A673 (cell line): ENCODE results near the gene CHADL. TPM values are rescaled to one million over a fixed set of nuclear protein-coding genes. Genes with fewer than 3 reads are reported as not detected.

ENCODE experiments used
- BruUV-seq: library from RNA; stranded (reverse); fragments of 400-500 nt; replicated peaks from 2 replicates; lab custom pipeline; 2021; lab: Mats Ljungman, UMichigan
- CTCF ChIA-PET: fragments of 300-600 bp; sonication (Branson Sonifier 250); formaldehyde crosslinking; loops from one replicate; lab custom pipeline; 2022; ENCODE audit warnings: antibody characterized with exemption; lab: Charles Lee
- POLR2A ChIA-PET: fragments of 300-600 bp; sonication (Branson Sonifier 250); formaldehyde crosslinking; loops from one replicate; lab custom pipeline; 2022; ENCODE audit warnings: antibody characterized with exemption; ENCODE audit not compliant: low non-redundant PET; lab: Charles Lee
- DNase-seq: peaks from one replicate; pipeline ENCODE4 v3.0.0-alpha.2; 2015; ENCODE audit warnings: low spot score
- H3K27ac ChIP-seq: fragments of 200-600 bp; sonication (generic); 2 replicates; pipeline ENCODE4 v1.5.1; 2016; ENCODE audit warnings: mixed run types, low read depth, mild to moderate bottlenecking, mixed read lengths, antibody characterized with exemption, low read length; ENCODE audit not compliant: poor library complexity, severe bottlenecking
- H3K27me3 ChIP-seq: fragments of 200-600 bp; sonication (generic); replicated peaks from 2 replicates; pipeline ENCODE4 v1.6.1; 2017; ENCODE audit warnings: mixed run types, low read depth, mild to moderate bottlenecking, mixed read lengths, antibody characterized with exemption, low read length; ENCODE audit not compliant: insufficient read depth, poor library complexity
- H3K36me3 ChIP-seq: fragments of 200-600 bp; sonication (generic); 2 replicates; pipeline ENCODE4 v1.6.1; 2016; ENCODE audit warnings: mixed run types, mild to moderate bottlenecking, mixed read lengths, antibody characterized with exemption, low read length; ENCODE audit not compliant: insufficient read depth, poor library complexity, severe bottlenecking
- H3K4me1 ChIP-seq: fragments of 200-600 bp; sonication (generic); 2 replicates; pipeline ENCODE4 v1.6.1; 2017; ENCODE audit warnings: mixed run types, mild to moderate bottlenecking, mixed read lengths, antibody characterized with exemption, low read length; ENCODE audit not compliant: insufficient read depth, poor library complexity, severe bottlenecking
- H3K4me3 ChIP-seq: fragments of 200-600 bp; sonication (generic); 2 replicates; pipeline ENCODE4 v1.5.1; 2016; ENCODE audit warnings: low read depth, mixed run types, mild to moderate bottlenecking, mixed read lengths, low read length; ENCODE audit not compliant: poor library complexity, severe bottlenecking
- H3K9me3 ChIP-seq: fragments of 200-600 bp; sonication (generic); 2 replicates; pipeline ENCODE4 v1.6.1; 2016; ENCODE audit warnings: mixed run types, low read depth, mild to moderate bottlenecking, mixed read lengths, antibody characterized with exemption, low read length; ENCODE audit not compliant: poor library complexity, severe bottlenecking
- EZH2 ChIP-seq: fragments of 200-600 bp; sonication (generic); IDR thresholded peaks from 2 replicates; pipeline ENCODE4 v1.6.1; 2017; ENCODE audit warnings: borderline replicate concordance, low read depth, mild to moderate bottlenecking, mixed read lengths, antibody characterized with exemption, low read length; ENCODE audit not compliant: poor library complexity, severe bottlenecking
- intact Hi-C: fragments of 100-400 bp; cut with micrococcal nuclease; formaldehyde crosslinking; loops from one replicate; pipeline ENCODE4 v1.10.0; 2022; ENCODE audit not compliant: unreplicated experiment
- total RNA-seq: library from RNA; stranded (reverse); gene quantifications from 2 replicates; pipeline ENCODE4 v1.2.3, GENCODE V29; 2021
- TF ChIP-seq, protein P1 (sequence below): fragments of 300-800, 200-600 bp; sonication (generic); conservative IDR thresholded peaks from 2 replicates; pipeline ENCODE4 v1.5.1; 2017; ENCODE audit warnings: low read depth, mild to moderate bottlenecking, antibody characterized with exemption, low read length, moderate library complexity, mixed read lengths

Gene CHADL
- total RNA-seq, 1 experiment from 2014 or later, result not detected

DNA sequence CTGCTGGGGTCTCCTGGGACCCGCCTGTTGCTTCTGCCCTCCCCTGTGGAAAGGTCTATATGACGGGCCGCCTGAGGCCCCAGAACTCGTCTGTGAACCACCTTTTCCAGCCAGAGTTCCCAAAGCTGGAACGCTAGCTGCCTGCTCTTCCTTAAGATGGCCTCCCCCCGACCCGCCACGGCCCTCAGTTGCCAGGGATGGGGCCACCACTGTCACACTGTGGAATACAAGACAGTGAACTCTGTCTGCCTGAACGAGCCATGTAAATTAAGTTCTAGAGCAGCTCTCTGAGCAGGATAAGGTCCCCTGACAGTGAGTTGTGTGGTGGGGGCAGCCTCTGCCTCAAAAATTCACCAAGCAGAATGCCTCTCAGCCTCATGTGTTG, 10.3 kb downstream of the CHADL start:
- Histone ChIP-seq H3K27ac (no peak overlapping the region), H3K36me3 (peaks cover 21% of the 10 kb centered on the region), H3K4me1 (no peaks in the 10 kb centered on the region), H3K4me3 (no peak overlapping the region), H3K9me3 (no peaks in the 10 kb centered on the region), H3K27me3 (no peaks in the 10 kb centered on the region)
- ChIA-PET CTCF (interaction anchor here (0.8 kb wide), 1 partner anchor 12 kb away, joined by 3 read pairs; no protein-coding TSS in a partner anchor), POLR2A (interaction anchor here (0.6 kb wide), 1 partner anchor 13 kb away, joined by 8 read pairs; no protein-coding TSS in a partner anchor)
- DNase-seq, result no peak
- intact Hi-C loops, result no loop called here
- TF ChIP-seq EZH2, result no peak
- TF ChIP-seq, protein P1, sequence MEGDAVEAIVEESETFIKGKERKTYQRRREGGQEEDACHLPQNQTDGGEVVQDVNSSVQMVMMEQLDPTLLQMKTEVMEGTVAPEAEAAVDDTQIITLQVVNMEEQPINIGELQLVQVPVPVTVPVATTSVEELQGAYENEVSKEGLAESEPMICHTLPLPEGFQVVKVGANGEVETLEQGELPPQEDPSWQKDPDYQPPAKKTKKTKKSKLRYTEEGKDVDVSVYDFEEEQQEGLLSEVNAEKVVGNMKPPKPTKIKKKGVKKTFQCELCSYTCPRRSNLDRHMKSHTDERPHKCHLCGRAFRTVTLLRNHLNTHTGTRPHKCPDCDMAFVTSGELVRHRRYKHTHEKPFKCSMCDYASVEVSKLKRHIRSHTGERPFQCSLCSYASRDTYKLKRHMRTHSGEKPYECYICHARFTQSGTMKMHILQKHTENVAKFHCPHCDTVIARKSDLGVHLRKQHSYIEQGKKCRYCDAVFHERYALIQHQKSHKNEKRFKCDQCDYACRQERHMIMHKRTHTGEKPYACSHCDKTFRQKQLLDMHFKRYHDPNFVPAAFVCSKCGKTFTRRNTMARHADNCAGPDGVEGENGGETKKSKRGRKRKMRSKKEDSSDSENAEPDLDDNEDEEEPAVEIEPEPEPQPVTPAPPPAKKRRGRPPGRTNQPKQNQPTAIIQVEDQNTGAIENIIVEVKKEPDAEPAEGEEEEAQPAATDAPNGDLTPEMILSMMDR, result no peak
- no TSS peak for BruUV-seq

DNA sequence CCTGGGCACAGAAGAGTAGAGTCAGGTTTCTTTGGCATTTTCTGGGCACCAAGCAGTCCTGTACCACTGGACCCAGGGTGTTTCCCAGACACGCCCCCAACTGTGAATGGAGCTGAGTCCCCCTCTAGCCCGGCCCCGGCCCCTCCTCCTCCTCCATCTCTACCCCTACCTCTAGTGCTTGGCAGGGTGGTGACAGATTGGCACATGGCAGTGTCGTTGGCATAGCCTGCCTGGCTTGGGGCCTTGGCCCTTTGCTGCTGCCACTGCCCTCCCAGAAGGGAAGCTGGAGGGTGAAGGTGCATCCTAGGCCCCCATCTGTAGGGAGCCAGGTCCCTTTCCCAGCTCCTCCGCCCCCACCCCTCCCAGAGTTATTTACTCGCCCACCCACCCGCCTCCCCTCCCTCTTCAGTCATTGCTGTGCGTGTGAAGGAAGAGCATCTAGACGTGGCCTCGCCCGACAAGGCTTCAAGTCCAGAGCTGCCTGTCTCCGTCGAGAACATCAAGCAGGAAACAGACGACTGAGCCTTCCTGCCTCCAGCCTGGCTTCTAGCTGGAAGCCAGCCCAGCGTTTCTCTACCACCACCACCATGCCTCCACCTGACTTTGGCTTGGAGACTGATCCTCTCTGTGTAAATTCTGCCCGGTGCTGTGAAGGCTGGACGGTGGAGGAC, 10.9 kb downstream of the CHADL start:
- CTCF ChIA-PET, result interaction anchor here (0.6 kb wide), 1 partner anchor 204 kb away, joined by 3 read pairs; no protein-coding TSS in a partner anchor
- Histone ChIP-seq H3K27ac (no peak overlapping the region), H3K4me1 (no peaks in the 10 kb centered on the region), H3K9me3 (no peaks in the 10 kb centered on the region), H3K27me3 (no peaks in the 10 kb centered on the region), H3K36me3 (peaks cover 24% of the 10 kb centered on the region), H3K4me3 (no peak overlapping the region)
- DNase-seq, result no peak
- intact Hi-C loops, result no loop called here
- POLR2A ChIA-PET, result interaction anchor here (0.6 kb wide), 1 partner anchor 14 kb away, joined by 8 read pairs; no protein-coding TSS in a partner anchor
- BruUV-seq, result no TSS peak
- TF ChIP-seq EZH2, result no peak
- TF ChIP-seq, protein P1, result no peak

DNA sequence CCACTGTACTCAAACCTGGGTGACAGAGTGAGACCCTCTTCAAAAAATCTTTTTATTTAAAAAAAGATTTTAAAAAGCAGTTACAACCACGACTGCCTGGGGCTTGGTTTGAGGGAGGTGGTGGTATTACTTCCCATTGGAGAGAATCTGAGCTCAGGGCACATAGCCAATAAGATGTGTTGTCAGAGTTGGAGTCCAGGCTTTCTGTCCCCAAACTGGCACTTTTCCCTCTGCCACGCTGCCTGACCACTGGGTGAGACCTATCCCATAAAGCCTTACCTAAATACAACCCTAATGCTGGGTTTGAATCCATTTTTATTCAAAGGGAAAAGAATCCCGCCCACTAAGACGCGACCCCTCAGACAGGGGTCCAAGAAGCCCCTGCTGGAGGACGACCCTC, 11.5 kb downstream of the CHADL start:
- intact Hi-C loops, result no loop called here
- ChIA-PET POLR2A (no interaction called here), CTCF (interaction anchor here (0.6 kb wide), 1 partner anchor 204 kb away, joined by 3 read pairs; no protein-coding TSS in a partner anchor)
- TF ChIP-seq EZH2, result no peak
- TF ChIP-seq, protein P1, result no peak
- DNase-seq, result no peak
- Histone ChIP-seq H3K9me3 (no peaks in the 10 kb centered on the region), H3K27ac (no peak overlapping the region), H3K36me3 (peaks cover 24% of the 10 kb centered on the region), H3K4me3 (no peak overlapping the region), H3K27me3 (no peaks in the 10 kb centered on the region), H3K4me1 (no peaks in the 10 kb centered on the region)
- no TSS peak for BruUV-seq
